C1 segment of cervical spinal cord (tissue), 14 donors: ENCODE results near the gene ATL2.
A peak's percentile ranks its signal among the peaks of the same experiment; 100 is the strongest.
"Not testable (repeated sequence)": the region's sequence is repeated elsewhere in the genome, so short reads cannot be mapped to it uniquely, and the experiment has no call there.

Experiments
- DNase-seq, 14 donors: peaks; one replicate each; lab custom pipeline; 2025; lab: John Stamatoyannopoulos, UW

Gene ATL2

DNA sequence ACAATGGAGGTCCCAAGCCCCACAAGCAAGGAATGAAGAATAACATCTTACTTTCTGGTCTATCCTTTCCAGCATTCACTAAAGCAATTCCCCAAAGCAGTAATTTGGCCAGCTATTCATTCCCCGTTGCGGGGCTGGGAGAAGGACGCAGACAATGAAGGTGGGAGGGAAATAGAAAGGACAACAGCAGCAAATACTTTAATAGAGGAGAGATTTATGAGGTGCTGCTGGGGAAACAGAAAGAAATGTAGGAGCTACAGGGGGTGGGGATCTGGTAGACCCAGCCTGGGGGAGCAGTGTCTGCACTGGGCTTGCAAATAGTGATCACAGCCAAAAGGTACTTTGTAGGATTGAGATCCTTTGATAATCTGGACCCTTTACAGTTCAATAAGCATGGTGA lies 13.9 kb upstream of the ATL2 start:
- no peak for DNase-seq

DNA sequence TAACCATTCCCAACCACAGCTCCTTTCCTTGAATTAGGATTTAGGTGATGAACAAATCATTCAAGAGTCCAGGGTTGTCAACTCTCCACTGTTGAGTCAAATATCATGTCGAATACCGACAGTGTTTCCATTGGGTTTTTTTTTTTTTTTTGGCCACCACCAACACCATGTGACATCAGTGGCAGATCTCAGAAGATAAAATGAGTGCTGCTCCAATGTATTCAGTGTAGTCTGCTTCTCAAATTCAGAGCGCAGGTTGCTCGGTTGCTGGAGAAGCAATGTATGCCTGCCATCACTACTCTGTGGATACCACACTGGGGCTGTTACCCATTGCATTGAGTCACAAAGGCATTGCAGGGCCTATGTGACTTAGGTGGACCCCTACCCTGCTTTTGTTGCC lies 10.8 kb upstream of the ATL2 start:
- DNase-seq: no peak

DNA sequence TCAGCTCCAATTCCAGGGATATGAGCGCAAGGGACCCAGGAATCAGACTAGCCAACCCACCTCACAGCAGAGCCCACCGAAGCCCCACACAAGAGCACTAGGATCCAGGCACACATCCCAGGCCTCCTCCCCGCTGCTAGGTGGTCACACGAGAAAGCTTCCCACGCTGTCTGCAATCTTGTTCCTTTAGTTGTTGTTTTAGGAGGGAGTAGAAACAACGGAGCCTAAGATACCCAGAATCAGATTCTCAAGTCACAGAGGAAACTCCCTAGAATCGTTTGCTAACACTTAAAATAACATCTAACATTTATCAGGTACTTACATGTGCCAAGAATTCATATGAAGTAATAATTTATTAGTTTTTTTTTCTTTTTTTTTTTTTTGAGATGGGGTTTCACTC lies 9.7 kb upstream of the ATL2 start:
- no peak for DNase-seq

DNA sequence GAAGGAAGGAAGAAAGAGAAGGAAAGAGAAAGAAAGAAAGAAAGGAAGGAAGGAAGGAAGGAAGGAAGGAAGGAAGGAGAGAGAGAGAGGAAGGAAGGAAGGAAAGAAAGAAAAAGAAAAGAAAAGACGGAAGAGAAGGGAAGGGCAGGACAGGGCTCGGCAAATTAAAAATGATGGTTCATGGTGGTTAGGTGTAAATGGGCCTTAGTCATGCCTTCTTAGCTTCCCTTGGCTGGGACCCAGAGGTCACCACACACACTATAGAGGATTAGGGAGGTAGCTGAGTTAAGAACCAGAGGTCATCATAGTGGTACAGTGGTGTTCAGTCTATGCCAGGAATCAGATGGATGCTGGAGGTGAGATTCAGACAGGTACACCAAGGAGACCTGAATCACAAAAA lies 9.3 kb upstream of the ATL2 start:
- DNase-seq: no peak

DNA sequence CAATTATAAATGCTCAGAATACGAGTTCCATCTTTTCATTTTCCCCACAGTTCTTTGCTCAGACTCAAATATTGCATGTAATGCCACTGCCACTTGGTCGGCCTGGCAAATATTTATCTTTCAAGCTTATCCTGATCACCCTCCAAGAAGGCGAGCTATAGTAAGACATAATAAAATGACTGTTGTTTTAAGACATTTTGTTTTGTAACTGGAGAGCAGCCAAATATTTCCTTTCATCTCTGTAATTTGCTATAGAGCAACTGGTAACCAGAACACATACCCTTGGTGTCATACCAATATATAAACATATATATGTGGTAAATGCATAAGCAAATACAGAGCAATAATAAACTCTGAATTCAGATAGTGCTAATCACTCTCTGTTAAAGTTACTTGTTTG lies 7.3 kb upstream of the ATL2 start:
- DNase-seq: no peak

DNA sequence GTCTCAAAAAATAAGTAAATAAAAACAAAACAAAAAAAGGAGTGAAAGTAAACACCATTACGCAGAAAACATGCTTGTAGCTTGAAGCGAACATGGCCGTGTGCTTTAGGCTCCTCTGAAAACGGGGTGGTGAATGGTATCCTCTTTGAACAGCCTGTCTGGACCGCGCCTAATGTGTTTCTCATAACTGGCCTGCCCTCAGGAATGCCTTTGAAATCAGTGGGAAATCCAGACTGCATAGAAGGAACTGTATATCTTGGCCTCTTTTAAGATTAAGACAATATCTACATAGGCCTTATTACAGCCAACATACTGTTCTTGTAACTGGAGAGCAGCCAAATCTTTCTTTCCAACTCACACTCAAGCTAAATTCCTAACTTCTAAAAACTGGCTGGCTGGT lies 6.7 kb upstream of the ATL2 start:
- not testable (repeated sequence) for DNase-seq

DNA sequence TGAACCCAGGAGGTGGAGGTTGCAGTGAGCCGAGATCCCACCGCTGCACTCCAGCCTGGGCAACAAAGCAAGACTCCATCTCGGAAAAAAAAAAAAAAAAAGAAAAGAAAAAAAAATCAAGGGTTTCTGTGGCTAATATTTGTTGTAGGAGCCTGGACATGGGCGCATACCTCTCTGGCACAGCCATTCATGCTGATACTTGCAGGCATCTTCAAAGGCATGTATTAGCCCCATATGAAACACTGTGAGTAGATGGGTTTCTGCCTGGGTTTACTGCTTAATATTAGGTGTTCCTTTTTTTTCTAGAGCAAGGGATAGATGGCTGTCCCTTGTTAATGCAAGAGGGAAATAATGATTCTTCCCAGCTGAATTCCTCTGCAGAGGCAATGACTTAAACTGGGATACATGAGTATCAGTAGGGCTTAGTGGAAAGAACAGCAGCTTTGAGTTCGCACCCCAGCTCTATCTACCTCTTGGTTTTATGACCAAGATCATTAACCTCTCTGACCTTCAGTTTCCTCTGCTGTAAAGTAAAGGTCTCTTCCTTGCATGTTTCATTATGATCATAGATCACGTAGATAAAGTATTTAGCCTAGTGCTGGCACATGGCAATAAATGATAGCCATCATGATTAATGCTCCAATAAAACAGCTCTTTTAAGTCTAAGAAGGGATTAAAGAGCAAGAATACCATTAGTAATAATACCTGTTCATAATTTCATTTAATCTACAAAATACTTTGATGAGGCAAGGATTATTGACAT lies 4.5 kb upstream of the ATL2 start:
- no peak for DNase-seq

DNA sequence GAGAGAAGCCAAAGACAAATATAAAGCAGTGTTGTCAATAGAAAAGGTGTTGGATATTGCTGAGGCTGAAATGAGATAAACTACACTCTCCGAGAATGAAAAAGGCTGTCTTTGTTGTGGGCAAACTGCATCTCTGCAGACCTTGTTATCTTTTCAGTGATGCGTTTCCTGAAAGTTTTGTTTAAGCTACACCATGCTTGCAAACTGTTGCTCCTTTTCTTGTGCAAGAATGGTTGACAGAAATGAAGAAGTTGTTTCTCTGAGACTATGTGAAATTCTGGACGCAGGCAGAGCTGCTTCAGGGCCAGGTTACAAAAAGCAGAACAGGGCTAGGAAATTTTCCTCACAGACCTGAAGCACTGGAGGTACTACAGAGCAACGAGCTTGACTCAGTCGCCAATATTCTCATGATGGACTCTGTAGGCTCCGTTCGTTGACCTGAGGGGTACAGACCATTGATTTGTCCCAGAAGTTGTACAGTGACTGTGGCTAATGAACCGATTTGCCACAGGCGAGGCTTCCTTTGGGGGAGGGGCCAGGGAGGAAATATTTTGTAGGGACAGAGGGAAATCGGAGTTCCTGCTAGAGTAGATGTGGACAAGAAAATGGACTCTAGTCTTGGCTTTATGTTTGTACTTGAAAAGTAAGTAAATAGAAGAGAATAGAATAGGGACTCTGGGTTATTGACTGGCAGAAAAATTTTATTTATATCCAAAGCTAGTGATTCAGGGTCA lies 3.5 kb upstream of the ATL2 start:
- DNase-seq: peak in 1 of 14 donors; percentile 5

DNA sequence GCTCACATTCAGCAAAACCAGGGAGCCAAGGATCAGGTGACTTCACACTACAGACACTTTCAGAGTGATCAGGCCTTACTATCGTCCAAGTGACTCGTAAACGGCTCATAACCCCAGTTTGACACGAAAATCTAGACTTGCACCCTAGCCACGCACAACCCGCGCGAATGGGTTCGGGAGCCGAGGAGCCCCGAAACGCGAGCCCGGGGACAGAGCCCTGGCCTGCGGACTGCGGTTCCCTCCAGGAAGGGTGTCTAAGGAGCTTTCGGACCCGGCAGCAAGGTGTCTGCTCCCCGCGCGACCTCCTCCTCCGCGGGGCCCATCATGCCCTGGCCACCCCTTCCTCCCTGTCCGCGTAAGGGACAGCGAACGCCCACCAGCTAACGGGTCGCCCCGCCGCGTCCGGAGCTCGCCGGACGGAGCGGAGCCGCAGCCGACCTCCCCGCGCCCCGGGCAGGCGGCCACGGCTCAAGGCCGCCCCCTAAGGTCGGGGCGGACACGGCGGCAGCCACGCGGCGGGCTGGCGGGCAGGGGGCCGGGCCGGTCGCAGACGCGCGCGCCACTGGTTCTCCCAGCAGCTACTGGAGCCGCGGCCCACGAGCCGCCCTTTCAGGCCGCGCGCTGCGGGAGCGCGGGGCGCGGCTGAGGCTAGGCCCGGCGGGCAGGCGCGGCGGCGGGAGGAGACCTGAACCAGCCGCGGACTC lies 575 bp downstream of the ATL2 start:
- peak in 13 of 14 donors; percentile 17 to 85 (median 70) for DNase-seq

DNA sequence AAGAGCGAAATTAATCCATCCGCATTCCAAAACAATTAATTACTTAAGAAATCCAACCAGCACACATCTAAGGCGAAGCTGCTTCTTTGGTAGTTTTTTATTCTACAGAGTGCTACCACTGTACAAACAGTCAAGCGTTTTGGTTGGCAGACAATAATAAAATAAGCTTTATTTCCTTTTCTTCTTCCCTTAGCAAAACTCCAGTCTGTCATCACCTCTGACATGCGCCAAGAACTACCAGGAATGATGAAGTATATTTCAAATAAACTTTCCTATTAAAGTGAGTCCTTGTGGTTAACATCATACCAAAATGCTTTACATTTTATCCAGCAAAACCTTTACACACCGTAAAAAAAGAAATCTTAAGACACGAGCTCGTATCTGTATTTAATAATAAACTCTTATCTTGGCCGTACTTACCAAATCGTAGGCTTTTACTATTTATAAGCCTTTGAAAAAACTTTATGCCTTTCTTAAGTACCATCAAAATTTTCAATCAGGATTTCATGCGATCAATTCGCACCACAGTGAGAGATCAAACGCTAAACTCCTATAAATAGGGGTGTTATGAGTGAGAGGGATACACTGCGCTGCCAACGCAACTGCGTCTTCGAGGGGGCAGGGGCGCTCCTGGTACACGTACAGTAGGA lies 1.3 kb downstream of the ATL2 start:
- no peak for DNase-seq

DNA sequence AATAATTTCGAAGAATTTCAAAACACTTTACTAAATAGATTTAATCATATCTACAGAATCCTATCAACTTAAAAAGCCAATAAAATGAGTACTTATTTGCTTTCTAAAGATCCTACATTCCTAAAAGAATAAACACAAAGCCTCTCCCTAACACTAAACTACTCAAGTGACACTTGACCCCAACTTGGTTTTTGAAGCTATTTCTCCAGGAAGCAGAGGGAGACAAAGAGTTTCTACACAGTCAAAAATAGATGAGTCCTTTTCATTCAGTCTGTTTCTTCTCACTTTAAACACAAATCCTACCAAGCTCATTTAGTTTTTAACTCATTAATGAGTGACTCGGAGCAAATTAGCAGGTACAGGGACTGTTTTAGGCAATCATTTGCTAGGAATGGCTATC lies 2.1 kb downstream of the ATL2 start:
- no peak for DNase-seq

DNA sequence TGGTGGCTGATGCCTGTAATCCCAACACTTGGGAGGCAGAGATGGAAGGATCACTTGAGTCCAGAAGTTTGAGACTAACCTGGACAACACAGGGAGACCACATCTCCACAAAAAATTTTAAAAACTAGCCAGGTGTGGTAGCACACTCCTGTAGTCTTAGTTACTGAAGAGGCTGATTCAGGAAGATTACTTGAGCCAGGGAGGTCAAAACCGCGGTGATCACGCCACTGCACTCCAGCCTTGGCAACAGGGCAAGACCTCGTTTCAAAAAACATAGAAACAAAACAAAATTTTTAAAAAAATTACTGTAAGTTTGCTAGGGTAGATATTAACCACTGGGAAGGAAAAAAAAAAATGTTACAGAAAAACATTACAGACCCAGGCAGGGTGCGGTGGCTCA lies 5.8 kb downstream of the ATL2 start:
- DNase-seq: no peak

DNA sequence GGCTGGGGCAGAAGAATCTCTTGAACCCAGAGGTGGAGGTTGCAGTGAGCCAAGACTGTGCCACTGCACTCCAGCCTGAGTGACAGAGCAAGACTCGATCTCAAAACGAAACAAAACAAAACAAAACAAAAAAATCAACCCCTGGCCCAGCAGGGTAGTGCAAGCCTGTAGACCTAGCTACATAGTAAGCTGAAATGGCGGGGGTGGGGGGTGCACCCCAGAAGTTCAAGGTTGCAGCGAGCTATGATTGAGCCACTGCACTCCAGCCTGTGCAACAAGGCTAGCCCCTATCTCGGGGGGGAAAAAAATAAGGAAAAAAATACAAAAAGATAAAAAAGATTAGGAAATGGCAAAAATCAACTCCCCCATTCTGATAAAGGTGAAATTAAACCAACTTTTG lies 6.4 kb downstream of the ATL2 start:
- no peak for DNase-seq

DNA sequence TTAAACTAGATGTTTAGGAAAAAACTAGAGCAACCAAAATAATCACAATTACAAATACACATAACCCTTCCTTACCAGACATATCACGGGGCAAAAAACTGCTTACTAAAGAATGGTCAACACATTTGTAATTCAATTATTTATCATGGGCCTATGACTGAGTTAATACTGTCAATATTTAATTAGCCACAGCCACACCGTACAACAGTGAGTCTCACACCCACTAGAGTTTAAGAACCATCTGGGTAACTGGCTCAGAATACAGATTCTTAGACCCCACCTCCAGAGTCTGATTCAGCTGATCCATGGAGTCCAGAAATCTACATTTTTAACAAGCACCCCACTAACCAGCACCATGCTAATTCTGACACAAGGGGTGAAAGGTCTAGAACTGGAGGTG lies 14.8 kb downstream of the ATL2 start:
- DNase-seq: no peak

DNA sequence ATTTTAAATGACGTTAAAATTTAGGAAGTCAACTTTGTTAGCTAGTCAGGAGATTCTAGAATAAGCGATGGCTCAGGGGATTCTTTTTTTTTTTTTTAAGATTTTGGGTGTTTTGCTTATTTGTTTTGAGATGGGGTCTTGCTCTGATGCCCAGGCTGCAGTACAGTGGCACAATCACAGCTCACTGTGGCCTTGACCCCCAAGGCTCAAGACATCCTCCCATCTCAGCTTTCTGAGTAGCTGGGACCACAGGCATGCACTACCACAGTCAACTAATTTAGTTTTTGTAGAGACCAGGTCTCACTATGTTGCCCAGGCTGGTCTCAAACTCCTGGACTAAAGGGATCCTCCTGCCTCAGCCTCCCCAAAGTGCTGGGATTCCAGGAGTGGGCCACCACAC lies 16.9 kb downstream of the ATL2 start:
- DNase-seq: no peak

DNA sequence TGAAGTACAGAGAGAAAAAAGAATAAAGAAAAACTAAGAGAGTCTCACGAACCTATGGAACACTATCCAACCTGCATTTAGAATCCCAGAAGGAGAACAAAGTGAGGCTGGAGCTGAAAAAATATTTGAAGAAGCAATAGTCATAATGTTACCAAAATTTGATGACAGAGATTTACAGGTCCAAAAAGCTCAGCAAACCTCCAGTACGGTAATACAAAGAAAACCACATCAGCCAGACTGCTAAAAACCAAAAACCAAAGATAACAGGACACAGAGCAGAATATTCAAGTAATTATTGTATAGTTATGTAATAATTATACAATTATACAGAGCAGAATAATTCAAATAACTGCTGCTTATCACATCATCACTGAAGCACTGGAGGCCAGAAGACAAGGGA lies 23.7 kb downstream of the ATL2 start:
- DNase-seq: no peak

DNA sequence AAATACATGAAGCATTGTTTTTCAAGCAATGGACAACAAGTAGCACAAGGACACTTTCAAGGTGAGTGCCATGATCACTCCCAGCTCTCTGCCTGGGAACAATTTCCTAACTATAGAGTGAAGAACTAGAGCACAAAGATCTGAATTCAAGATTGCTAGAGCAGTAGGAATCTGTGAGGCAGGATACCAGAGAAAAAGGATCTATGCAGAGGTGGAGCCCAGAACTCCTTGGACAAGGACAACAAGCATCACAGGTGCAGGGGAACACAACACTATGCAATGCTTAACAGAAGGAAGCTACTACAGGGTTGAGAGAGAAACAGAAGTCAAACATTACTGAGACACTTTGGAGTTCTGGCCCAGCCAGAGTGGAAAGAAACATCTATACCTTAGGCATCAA lies 24.7 kb downstream of the ATL2 start:
- DNase-seq: no peak

DNA sequence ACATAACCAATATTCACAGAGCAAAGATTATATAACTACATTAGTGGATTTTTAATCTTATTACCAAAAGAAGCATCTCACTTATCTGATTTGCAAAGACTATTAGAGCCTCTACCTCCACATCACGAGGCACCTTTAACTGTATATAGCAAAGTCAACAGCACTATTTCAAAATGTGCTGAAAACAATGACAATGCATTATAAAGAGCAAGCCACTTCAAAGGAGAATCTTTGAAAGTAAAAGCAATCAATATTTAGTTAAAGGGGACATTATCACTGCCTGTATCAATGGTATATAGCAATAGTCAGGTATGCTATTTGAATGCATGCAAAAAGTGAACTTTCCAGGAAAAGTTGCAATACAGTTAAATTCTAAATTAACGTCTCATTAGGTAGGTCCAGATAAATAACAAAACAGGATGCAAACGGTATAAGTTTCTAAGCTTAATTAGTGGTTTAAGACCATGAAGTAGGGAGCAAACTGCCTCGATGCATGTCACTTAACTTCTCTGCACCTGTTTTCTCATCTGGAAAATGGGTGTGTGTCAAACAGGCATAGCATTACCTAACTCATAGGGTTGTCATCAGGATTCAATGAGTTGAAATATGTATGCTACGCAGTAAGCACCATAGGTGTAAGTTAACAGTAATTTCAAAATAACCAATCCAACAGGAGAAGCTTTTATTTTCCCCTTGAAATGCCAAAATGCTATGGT lies 31.6 kb downstream of the ATL2 start:
- DNase-seq: no peak

DNA sequence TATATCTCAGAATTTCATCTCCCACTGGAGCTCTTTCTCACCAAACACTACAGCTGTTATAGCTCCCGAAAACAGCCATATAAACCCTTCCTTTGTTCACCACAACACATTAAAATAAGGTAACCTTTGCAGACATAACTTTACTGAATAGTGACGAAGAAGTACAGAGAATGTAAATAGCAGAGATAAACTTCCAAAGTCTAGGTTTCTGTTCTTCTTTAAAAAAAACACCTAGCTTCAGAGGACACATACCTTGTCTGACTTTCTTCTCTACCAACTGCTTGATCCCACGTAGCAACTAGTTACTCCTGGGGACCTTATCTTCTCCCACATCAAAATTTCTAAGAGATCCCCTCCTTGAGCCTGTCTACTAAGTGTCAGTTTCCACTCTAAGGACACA lies 32.3 kb downstream of the ATL2 start:
- no peak for DNase-seq

DNA sequence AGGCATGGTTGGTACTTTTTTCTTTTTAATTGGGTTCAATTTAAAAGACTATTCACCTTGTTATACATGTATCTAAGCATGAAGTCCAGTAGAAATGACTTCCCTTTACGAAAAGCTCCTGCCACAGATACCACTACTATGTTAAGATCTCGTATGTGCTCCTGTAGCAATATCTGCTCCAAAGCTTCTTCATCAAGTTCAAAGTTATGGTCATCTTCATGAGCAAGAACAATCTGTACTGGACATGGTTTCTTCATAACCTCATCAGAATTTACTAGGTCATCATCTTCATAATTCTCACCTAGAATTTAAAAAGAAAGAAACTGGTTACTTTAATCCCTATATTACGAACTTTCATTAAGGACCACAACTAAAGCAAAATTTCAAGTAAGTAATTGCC lies 33.9 kb downstream of the ATL2 start:
- DNase-seq: no peak

DNA sequence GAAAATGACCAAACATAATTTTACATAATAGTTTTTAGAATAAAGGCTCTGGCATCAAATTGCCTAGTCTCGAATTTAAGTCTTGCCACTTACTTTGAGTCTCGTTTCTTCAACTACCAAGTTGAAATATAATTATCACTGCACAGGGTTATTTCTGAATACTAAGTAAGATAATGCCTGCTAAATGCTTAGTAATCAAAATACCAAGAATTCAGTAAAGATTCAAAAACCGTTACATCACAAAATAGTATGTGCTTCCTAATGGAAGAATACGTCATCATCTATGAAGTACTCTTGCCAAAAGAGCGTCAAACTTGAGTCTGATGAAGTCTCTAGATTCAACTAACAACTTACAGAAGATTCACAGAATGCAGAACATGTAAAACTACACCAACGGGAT lies 40.5 kb downstream of the ATL2 start:
- no peak for DNase-seq

DNA sequence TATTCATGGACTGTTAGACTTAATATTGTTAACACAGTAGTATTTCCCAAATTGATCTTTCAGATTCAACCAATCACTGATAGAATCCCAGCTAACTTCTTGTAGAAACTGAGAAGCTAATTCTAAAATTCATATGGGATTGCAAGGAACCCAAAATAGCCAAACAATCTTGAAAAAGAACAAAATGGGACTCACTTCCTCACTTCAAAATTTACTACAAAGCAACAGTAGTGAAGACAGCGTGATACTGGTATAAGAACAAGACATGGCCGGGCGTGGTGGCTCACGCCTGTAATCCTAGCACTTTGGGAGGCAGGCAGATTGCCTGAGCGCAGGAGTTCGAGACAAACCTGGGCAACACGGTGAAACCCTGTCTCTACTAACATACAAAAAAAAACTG lies 46.3 kb downstream of the ATL2 start:
- DNase-seq: no peak
